Peyer's patch (tissue), 4 donors: ENCODE results near the gene CCDC85C. TPM values are rescaled to one million over a fixed set of nuclear protein-coding genes. Genes with fewer than 3 reads are reported as not detected.

Experiments
- DNase-seq, 3 donors: peaks; one replicate each; pipeline ENCODE4 v3.0.0-alpha.2; 2017 to 2019
- H3K27ac ChIP-seq, 4 donors: fragments of 200-600 bp; sonication (generic); one replicate each; pipeline ENCODE4 v1.5.1; 2016 to 2019
- H3K27me3 ChIP-seq, 2 donors: fragments of 200-600 bp; sonication (generic); one replicate each; pipeline ENCODE4 v1.5.1; 2019
- H3K36me3 ChIP-seq, 3 donors: fragments of 200-600 bp; sonication (generic); one replicate each; pipeline ENCODE4 v1.5.1; 2016 to 2019
- H3K4me1 ChIP-seq, 4 donors: fragments of 200-600 bp; sonication (generic); one replicate each; pipeline ENCODE4 v1.5.1; 2016 to 2019
- H3K4me3 ChIP-seq, 4 donors: fragments of 200-600 bp; sonication (generic); 1 replicate in 3 of 4; 2 replicates in 1 of 4; pipeline ENCODE4 v1.5.1; 2016 to 2019; ENCODE audit warnings: mild to moderate bottlenecking in 1 of 4
- H3K9me3 ChIP-seq, 4 donors: fragments of 200-600 bp; sonication (generic); one replicate each; pipeline ENCODE4 v1.5.1; 2016 to 2019; ENCODE audit warnings: mild to moderate bottlenecking in 1 of 4
- CTCF ChIP-seq, 6 experiments: fragments of 450-650 bp in 4 of 6; fragments of 200-600 bp in 2 of 6; sonication (generic) in 1 of 6; IDR thresholded peaks; one replicate each; pipeline ENCODE4 v1.5.1; 2017 to 2019; ENCODE audit warnings: antibody characterized with exemption in 6 of 6, mild to moderate bottlenecking in 3 of 6, moderate library complexity in 1 of 6
- POLR2A ChIP-seq, 2 donors: fragments of 450-650 bp; IDR thresholded peaks; one replicate each; pipeline ENCODE4 v1.5.1; 2017; ENCODE audit warnings: antibody characterized with exemption in 2 of 2, mild to moderate bottlenecking in 2 of 2, moderate library complexity in 2 of 2
- total RNA-seq, 4 donors: library from RNA; depleted of rRNA; stranded (reverse); fragments of >200 nt; gene quantifications; one replicate each; pipeline ENCODE4 v1.1.0, GENCODE V29; 2016

Gene CCDC85C
- total RNA-seq, 4 donors from 2014 or later, result 19.8 to 98.1 (median 78.8) TPM

DNA sequence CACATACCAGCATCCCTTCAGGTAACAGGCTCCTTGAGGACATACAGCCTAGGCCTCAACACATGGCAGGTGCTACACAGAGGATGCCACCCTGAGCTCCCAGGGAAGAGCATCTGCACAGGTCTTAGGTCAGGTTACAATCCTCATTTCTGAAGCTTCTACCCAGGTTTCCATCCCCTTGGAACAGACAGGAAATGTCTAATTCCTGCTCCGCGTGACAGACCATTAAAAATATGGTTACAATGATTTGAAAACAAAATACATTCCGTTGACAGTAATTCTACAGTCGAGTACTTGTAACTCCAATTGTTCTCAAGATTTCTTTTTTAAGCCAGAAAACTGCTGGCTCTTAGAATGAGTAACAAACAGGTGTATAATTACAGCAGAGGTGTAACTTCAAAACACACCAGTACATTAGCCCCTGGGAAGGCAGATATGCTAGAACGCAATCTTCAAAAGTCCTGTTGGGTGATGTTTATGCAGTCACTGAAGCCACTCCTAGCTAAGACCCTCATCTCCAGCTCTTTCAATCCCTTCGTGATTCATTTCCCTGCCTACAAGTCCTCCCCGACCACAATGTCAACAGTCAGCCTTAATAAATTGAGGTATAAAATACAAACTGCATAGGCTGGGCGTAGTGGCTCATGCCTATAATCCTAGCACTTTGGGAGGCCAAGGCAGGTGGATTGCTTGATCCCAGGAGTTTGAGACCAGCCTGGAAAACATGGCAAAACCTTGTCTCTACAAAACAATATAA, 135.0 kb downstream of the CCDC85C start:
- no peak for DNase-seq
- peaks cover 0 to 11% (median 0%) of the 10 kb centered on the region in 4 donors for H3K4me1 ChIP-seq
- H3K9me3 ChIP-seq, result no peaks in the 10 kb centered on the region
- peaks cover 0 to 18% (median 0%) of the 10 kb centered on the region in 3 donors for H3K36me3 ChIP-seq
- H3K27me3 ChIP-seq, result no peaks in the 10 kb centered on the region
- TF ChIP-seq POLR2A (IDR thresholded peaks at IDR 0.05), result no peak
- TF ChIP-seq CTCF (IDR thresholded peaks at IDR 0.05), result no peak
- H3K4me3 ChIP-seq, result no peak overlapping the region
- no peak overlapping the region for H3K27ac ChIP-seq

- Histone ChIP-seq H3K4me1 (peaks cover 0 to 11% (median 0%) of the 10 kb centered on the region in 4 donors), H3K9me3 (no peaks in the 10 kb centered on the region), H3K36me3 (peaks cover 0 to 26% (median 0%) of the 10 kb centered on the region in 3 donors), H3K27me3 (no peaks in the 10 kb centered on the region), H3K4me3 (no peak overlapping the region), H3K27ac (no peak overlapping the region)
- DNase-seq, result no peak
- TF ChIP-seq CTCF (IDR thresholded peaks at IDR 0.05), result no peak
- TF ChIP-seq POLR2A (IDR thresholded peaks at IDR 0.05), result no peak
Observed at GRCh38 chr14:99468081-99468480, 135.9 kb downstream of the CCDC85C start.

DNA sequence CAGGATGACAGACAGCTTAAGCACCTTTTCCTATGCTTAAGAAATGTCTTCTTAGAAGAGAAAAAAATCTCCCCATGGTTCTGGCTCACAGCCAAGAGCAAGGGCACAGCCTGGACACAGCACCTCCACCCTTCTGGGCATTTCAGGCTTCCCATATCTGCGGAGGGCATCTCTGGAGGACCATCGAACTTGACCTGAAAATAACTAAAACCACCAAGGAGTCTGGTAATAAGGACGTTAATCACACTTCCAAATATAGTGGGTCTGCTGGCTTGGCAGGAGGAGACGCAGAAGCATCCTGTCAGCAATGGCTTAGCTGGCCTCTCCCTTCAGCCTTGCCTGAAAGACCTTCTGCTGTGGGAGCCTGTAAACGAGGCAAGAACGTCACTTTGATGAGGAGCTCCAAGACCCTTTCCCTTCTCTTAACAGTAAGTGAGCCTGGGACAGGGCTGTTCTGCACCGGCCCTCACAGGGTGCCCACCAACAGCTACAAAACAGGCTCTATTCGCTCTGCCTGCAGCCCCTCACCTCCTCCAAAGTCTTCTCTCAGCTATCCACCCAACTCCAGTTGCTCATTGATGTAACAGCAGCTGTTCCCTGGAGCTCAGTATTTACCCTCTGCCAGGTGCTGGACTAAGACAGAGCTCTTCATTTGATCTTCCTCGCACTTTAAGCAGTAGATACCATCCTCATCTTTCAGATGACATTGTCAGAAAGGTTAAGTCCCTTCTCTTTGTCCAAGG, 136.5 kb downstream of the CCDC85C start:
- no peaks in the 10 kb centered on the region for H3K27me3 ChIP-seq
- no peak for TF ChIP-seq CTCF (IDR thresholded peaks at IDR 0.05)
- no peak for TF ChIP-seq POLR2A (IDR thresholded peaks at IDR 0.05)
- no peaks in the 10 kb centered on the region for H3K9me3 ChIP-seq
- peaks cover 0 to 11% (median 0%) of the 10 kb centered on the region in 4 donors for H3K4me1 ChIP-seq
- peaks cover 0 to 31% (median 0%) of the 10 kb centered on the region in 3 donors for H3K36me3 ChIP-seq
- no peak for DNase-seq
- no peak overlapping the region for H3K27ac ChIP-seq
- H3K4me3 ChIP-seq, result no peak overlapping the region

GRCh38 chr14:99466758-99467157, 137.2 kb downstream of the CCDC85C start:
- Histone ChIP-seq H3K36me3 (peaks cover 0 to 39% (median 0%) of the 10 kb centered on the region in 3 donors), H3K27ac (no peak overlapping the region), H3K4me3 (no peak overlapping the region), H3K4me1 (peaks cover 0 to 11% (median 0%) of the 10 kb centered on the region in 4 donors), H3K9me3 (no peaks in the 10 kb centered on the region), H3K27me3 (no peaks in the 10 kb centered on the region)
- DNase-seq, result no peak
- no peak for TF ChIP-seq POLR2A (IDR thresholded peaks at IDR 0.05)
- no peak for TF ChIP-seq CTCF (IDR thresholded peaks at IDR 0.05)

DNA sequence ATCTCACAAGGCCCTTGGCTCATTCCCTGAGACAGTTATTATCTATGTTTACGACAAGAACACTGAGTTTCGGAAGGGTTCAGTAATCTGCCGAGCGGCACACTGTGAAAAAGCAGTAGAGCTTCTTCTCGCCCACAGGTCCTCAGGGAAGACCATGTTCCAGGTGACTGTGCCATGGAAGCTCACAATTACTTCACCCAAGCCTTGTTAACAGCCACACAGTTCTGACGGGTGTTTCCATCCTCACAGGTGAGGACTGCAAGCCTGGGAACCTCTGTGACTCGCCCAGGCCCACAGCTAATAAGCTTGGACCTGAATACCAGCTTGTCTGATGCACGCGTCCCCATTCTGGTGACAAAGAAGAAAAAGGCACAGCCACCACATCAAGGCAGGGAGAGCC, 138.7 kb downstream of the CCDC85C start:
- no peak for TF ChIP-seq CTCF (IDR thresholded peaks at IDR 0.05)
- TF ChIP-seq POLR2A (IDR thresholded peaks at IDR 0.05), result no peak
- Histone ChIP-seq H3K9me3 (no peaks in the 10 kb centered on the region), H3K4me3 (no peak overlapping the region), H3K36me3 (peaks cover 0 to 51% (median 0%) of the 10 kb centered on the region in 3 donors), H3K27ac (no peak overlapping the region), H3K27me3 (no peaks in the 10 kb centered on the region), H3K4me1 (peaks cover 0 to 11% (median 0%) of the 10 kb centered on the region in 4 donors)
- DNase-seq, result no peak
